Right lobe of liver (tissue), 4 donors: ENCODE data around the gene CDC42BPB.
"Not testable (repeated sequence)": the region's sequence is repeated elsewhere in the genome, so short reads cannot be mapped to it uniquely, and the experiment has no call there.

Source experiments
- POLR2A ChIP-seq: fragments of 450-650 bp; IDR thresholded peaks from one replicate; pipeline ENCODE4 v1.6.1; 2017; ENCODE audit warnings: antibody characterized with exemption, mild to moderate bottlenecking
- TF ChIP-seq, protein P1 (sequence below), 4 donors: fragments of 200-600 bp in 3 of 4; fragments of 450-650 bp in 1 of 4; IDR thresholded peaks; one replicate each; pipeline versions ENCODE4 v1.5.1 to v1.8.0; 2016 to 2022; ENCODE audit warnings: antibody characterized with exemption in 4 of 4, mild to moderate bottlenecking in 2 of 4
- donor health status: DM: no; HTN: no; CAD: no.
- donor health status: DM: no; HTN: no; CAD: no.
- donor health status: DM: no; HTN: yes; CAD: no.

DNA sequence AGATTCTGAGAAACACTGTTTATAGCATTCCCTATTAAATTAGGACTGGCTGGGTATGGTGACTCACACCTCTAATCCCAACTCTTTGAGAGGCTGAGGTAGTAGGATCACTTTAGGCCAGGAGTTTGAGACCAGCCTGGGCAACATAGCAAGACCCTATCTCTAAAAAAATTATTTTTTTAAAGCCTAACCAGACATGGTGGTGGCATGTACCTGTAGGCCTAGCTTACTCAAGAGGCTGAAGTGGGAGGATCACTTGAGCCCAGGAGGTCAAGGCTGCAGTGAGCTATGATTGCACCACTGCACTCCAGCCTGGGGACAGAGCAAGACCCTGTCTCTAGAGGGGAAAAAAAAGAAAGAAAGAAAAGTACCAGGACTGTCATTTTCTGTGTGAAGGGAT lies 160.6 kb downstream of the CDC42BPB start:
- TF ChIP-seq, protein P1, sequence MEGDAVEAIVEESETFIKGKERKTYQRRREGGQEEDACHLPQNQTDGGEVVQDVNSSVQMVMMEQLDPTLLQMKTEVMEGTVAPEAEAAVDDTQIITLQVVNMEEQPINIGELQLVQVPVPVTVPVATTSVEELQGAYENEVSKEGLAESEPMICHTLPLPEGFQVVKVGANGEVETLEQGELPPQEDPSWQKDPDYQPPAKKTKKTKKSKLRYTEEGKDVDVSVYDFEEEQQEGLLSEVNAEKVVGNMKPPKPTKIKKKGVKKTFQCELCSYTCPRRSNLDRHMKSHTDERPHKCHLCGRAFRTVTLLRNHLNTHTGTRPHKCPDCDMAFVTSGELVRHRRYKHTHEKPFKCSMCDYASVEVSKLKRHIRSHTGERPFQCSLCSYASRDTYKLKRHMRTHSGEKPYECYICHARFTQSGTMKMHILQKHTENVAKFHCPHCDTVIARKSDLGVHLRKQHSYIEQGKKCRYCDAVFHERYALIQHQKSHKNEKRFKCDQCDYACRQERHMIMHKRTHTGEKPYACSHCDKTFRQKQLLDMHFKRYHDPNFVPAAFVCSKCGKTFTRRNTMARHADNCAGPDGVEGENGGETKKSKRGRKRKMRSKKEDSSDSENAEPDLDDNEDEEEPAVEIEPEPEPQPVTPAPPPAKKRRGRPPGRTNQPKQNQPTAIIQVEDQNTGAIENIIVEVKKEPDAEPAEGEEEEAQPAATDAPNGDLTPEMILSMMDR (IDR thresholded peaks at IDR 0.05): not testable (repeated sequence)
- not testable (repeated sequence) for TF ChIP-seq POLR2A
